ENCODE data around the gene SMAGP.

DNA sequence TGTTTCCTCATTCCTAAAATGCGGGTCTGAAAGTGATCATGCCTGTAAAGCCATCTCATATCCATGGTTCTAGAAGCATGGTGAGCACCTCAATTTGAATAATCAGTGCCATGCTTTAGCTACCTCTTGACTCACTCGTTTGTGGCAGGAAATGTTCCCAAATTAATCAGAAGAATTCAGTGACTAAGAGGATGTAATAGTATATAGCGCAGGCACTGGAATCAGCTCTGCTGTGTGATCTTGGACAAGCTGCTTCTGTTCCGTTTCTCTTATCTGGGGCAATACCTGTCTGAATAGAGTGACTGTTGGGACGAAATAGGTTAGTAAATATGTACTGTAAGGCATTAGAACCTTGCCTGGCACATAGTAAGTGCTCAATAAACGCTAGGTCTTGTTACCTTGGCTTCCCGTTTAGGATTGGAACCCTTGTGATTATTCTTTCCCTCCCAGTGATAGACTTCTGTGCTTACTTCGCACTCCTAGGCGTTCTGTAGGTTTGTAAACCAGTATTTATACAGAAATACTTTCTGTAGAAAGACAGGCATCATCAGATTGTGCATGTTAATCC lies 820 bp upstream of the SMAGP start:
- TF ChIP-seq, protein P1, sequence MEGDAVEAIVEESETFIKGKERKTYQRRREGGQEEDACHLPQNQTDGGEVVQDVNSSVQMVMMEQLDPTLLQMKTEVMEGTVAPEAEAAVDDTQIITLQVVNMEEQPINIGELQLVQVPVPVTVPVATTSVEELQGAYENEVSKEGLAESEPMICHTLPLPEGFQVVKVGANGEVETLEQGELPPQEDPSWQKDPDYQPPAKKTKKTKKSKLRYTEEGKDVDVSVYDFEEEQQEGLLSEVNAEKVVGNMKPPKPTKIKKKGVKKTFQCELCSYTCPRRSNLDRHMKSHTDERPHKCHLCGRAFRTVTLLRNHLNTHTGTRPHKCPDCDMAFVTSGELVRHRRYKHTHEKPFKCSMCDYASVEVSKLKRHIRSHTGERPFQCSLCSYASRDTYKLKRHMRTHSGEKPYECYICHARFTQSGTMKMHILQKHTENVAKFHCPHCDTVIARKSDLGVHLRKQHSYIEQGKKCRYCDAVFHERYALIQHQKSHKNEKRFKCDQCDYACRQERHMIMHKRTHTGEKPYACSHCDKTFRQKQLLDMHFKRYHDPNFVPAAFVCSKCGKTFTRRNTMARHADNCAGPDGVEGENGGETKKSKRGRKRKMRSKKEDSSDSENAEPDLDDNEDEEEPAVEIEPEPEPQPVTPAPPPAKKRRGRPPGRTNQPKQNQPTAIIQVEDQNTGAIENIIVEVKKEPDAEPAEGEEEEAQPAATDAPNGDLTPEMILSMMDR (IDR thresholded peaks at IDR 0.05) = no peak
- TF ChIP-seq IRF2 (CRISPR knock-in tag; IDR thresholded peaks at IDR 0.05; ENCODE audit: borderline replicate concordance, low read depth) (no peak), NFE2L1 (CRISPR knock-in tag; IDR thresholded peaks at IDR 0.05) (no peak), ZNF138 (CRISPR knock-in tag; conservative IDR thresholded peaks at IDR 0.05) (no peak)
